HG03066 (cell line): ENCODE data around the gene RELN.
"Not testable (repeated sequence)": the region's sequence is repeated elsewhere in the genome, so short reads cannot be mapped to it uniquely, and the experiment has no call there.

Experiments
- ATAC-seq: cut with Tn5 transposase; IDR thresholded peaks from one replicate; pipeline ENCODE4 v1.9.1; 2021; ENCODE audit warnings: low read depth; ENCODE audit not compliant: unreplicated experiment

The RELN gene

GRCh38 chr7:103989200-103989784 lies at the start of gene RELN:
Gene RELN (minus strand): TSS chr7:103989658. CDS start chr7:103989356, 302 bp downstream.
- ATAC-seq, result no peak

DNA sequence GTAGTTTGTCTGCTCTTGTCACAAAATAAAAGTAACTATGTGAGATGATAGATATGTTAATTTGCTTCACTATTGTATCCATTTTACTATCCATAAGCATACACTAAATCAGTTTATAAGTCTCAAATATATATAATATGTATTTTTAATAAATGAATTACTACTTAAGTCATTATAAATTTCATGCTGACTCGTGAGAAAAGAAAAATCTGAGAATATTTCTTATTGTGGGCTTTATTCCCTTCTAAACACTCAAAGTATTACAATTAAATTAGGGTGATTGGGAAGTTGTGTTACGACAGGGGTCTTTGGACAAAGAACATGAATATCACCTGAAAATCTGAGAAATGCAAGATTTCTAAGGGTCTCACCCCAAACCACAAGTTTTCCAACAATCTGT lies 48.7 kb upstream of the RELN start:
- no peak for ATAC-seq

- ATAC-seq, result not testable (repeated sequence)
Measured at GRCh38 chr7:104036889-104037288, 47.4 kb upstream of the RELN start.

DNA sequence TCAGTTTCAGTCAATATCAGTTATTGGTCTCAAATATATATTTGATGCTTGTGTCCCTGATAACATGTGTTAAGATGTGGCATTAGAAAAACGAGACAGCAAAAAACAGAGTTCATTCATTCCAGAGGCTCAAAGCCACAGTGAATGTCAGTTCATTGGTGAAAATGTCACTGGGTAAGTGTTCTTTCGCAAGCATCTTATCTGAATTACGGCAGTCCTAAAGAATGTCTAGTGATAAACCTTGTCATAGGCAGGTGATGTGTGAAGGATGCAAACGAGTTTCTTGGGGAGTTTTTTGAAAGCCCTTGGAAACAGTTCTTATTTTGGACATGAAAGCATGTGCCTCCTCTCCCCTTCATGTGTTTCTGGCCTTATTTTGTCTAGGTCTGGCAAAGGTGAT lies 45.9 kb upstream of the RELN start:
- ATAC-seq, result no peak

GRCh38 chr7:104034679-104035078 lies 45.2 kb upstream of the RELN start:
- ATAC-seq, result no peak

DNA sequence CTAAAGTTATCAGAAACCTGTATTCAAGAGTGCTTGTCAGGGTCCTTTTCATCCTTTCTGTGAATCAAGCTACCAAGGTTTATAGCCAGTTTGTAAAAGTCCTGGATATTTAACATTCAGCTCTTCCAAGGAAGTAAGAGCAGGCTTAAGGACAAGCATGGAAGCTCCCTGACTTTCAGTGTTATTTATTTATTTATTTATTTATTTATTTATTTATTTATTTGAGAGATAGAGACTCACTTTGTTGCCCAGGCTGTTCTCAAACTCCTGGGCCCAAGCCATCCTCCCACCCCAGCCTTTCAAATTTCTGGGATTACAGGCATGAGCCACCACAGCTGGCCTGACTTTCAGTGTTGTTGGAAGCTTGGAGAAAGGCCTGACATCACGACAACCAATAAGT lies 44.4 kb upstream of the RELN start:
- no peak for ATAC-seq

GRCh38 chr7:104032486-104032885 lies 43.0 kb upstream of the RELN start:
- ATAC-seq, result no peak

- no peak for ATAC-seq
Measured at GRCh38 chr7:104029765-104030164, 40.3 kb upstream of the RELN start.

GRCh38 chr7:104024632-104025031 lies 35.2 kb upstream of the RELN start:
- no peak for ATAC-seq

DNA sequence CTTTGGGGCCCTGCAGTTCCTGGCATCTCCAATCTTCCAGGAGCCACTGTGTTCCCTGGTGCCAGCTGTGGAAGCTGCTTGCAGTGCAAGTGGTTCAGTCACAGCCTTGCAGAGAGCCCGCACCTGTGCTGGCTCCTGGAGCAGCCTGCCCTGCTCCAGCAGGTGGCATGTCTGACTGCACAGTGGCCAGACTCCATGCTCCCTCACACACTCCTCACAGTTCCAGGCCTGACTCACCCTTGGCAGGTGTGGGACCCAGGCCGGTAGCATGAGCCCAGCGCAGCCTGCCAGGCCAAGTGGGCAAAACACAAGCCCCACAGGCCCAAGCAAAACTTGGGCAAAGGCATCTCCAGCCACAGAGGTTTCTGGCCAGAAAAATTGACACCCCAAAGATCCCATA lies 33.6 kb upstream of the RELN start:
- ATAC-seq, result no peak

- ATAC-seq, result no peak
Measured at GRCh38 chr7:104018425-104018824, 29.0 kb upstream of the RELN start.

- no peak for ATAC-seq
Measured at GRCh38 chr7:104017001-104017400, 27.5 kb upstream of the RELN start.

DNA sequence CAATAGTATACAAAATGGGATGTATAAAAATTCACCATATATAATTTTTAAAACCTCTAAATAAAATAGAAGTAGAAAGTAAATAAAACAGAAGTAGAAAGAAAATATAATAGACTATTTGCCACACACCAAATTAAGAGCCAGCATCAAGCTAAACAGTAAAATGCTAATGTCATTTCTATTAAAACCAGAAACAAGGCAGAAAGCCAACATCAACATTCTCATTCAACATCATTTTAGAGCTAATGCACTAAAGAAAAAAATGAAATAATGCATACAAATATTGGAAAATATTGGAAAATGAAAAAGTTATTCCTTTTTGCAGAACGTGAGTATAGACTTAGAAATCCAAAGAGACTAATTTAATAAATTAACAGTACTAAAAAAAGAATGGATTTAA lies 23.4 kb upstream of the RELN start:
- no peak for ATAC-seq

DNA sequence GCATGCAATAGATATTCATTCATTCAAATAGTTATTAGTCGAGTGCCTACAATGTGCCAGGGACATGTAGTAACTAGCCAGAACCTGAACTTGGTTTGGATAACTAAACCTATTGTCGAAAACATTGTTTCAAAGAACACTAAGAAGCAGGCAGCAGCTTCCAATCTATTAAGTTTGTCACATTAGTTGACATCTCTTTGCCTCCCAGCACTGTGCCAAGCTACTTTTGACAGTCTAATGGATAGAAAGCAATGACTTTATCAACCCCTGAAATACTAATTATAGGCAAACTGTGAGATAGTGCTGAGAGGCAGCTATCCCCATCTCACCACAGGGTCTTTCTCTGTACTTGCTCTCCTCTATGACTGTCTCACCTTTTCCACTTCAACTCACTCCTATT lies 22.4 kb upstream of the RELN start:
- ATAC-seq, result no peak

- ATAC-seq, result no peak
Measured at GRCh38 chr7:104010052-104010909, 20.8 kb upstream of the RELN start.

GRCh38 chr7:104008107-104008506 lies 18.6 kb upstream of the RELN start:
- no peak for ATAC-seq

GRCh38 chr7:104007614-104008013 lies 18.2 kb upstream of the RELN start:
- no peak for ATAC-seq

DNA sequence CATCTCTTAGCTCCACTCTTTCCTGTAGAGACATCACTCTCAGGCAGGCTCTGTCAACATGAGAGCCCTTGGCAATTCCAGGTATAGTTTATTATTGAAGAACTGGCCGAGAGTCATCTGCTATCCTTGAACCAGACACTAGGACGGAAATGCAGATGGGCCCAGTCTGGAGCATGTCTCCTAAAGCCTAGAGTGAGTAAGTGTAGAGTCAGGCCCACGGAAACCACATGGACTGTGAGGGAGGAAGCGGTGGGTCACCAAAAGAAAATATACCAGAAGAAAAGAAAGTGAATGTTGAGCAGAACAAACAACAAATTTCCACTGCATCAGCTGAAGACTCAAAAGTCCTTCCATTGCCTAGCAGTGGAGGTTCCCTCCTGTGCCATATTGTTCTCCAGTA lies 15.7 kb upstream of the RELN start:
- no peak for ATAC-seq

- peak; percentile 51 for ATAC-seq
Measured at GRCh38 chr7:103996639-103997038, 7.2 kb upstream of the RELN start.

GRCh38 chr7:103996017-103996551 lies 6.6 kb upstream of the RELN start:
- ATAC-seq, result no peak

DNA sequence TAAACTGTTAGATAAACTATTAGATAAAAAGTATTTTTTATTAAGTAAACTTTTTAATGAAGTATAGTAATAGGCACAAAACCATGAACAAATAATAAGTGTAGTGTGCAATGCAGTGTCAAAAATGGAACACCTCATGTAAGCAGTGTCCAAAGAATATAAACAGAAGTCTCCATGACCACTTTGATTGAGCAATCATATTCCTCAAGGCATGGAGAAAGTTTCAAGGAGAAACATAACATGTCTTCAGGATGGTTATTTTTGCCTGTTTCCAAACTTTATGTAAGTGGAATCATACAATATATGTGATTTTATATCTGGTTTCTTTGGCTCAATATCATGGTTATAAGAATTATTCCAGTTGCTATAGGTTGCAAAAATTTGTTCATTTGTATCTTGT lies 6.1 kb upstream of the RELN start:
- ATAC-seq, result no peak

GRCh38 chr7:103993551-103993950 lies 4.1 kb upstream of the RELN start:
- no peak for ATAC-seq
